Left renal cortex interstitium (tissue), 4 donors: ENCODE results near the gene DSCAML1. TPM values are rescaled to one million over a fixed set of nuclear protein-coding genes. Genes with fewer than 3 reads are reported as not detected.

Source experiments
- DNase-seq, 4 donors: peaks; one replicate each; pipeline ENCODE4 v3.0.0-alpha.2; 2013; ENCODE audit warnings: low read depth in 4 of 4, low spot score in 2 of 4, missing footprints in 1 of 4
- polyA plus RNA-seq, 4 donors: library from polyadenylated mRNA; unstranded; fragments of 120-200 nt; gene quantifications; one replicate each; pipeline ENCODE4 v1.2.1, GENCODE V29; 2013; ENCODE audit not compliant: insufficient read length in 4 of 4

DSCAML1 gene
- polyA plus RNA-seq, 4 donors: 1.3 to 4.0 (median 2.0) TPM

DNA sequence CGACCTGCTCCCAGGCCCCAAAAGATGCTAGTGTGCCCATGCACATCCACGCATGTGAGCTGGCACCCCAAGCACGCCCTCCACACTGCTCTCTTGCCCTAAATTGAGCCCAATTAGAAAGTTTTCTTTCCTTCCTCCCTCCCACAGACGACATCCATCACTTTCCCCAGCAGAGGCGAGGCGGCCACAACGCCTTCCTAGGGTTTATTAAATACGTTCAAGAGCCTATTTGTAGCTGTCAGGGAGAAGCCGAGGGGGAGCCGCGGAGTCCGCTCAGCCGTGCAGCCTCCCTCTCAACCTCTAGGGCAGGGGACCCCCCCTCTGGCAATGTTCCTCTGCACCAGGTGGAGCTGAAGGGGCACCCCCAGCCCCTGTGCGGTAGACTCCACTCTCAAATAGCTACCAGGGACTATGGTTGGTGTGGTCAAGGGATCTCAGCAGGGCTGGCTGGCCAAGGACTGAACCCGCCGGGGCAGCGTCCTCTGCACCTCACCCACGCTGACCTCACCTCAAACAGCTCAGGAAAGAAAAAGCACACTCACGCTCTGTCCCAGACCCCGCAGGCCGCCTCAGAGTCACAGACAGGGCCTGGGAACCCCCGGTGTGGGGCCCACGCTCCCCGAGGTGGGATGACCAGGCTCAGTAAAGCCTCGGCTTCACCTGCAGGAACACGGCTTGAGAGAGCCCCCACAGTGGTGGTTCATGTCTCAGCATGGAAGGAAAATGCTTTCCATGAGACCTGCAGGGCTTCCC is 152.4 kb downstream of the DSCAML1 start:
- no peak for DNase-seq

DNA sequence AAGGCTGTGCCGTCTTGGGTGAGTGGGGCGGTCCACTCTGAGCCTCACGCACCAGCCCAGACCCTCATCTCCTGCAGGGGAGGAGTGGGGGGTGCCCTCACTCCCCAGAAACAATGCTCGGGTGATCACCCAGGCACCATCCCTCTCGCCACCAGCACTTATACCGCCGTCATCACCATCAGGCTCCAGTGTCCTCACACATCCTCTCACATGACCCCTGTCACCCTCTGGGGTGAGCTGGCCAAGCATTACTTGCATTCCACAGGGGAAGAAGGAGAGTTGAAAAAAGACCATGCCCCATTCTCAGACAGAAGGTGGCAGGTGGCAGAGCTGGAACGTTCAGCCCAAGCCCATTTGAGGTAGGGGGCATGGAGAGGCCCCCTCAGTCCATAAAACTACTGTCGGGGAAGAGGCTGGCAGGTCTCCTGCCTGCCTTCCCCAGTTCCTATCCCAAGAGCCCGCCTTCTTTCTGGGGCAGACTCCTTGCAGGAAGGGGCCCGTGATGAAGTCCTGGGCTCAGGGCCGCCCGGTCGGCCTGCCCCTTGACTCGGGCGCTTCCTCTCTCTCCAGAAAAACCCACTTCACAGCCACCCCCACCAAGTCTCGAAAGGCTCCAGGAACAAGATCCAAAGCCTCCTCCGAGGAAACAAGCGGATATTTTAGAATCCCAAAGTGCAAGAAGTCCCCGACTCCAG is 153.3 kb downstream of the DSCAML1 start:
- DNase-seq: no peak

DNA sequence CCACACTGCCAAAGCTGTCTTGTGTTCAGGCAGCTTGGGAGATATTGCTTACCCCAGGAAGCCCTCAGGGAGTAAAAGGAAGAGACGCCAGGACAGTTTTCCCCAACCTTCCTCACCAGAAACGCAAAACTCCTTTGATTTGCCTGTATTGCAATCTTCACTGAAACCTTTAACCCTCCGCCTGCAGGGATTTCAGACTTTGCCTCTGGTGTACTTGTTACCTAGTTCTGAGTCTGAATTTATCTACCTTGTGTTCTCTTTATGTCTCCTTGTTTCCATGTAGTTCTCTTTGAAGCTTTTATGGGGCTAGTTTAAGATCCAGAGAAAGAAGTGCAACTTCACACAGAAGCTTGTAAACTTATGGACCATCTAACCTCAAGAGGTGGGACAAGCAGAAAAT is 154.2 kb downstream of the DSCAML1 start:
- DNase-seq: no peak

DNA sequence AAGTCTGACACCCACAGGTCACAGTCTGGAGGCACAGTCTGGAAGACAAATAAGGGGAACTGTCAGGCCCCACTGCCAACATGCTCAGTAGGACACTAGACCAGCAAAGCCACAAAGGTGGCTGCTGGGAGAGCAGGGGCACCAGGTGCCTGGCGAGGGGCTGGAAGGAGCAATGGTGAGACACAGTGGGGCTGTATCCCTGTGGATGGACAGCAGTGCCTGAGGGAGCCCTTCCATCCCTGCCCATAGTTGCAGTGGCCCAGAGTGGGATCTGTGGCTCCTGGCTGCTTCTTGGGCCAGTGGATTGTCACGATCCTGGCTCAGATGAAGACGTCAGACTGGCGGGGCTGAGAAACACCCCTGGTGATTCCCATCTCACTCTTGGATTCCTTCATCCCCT is 154.6 kb downstream of the DSCAML1 start:
- no peak for DNase-seq

DNA sequence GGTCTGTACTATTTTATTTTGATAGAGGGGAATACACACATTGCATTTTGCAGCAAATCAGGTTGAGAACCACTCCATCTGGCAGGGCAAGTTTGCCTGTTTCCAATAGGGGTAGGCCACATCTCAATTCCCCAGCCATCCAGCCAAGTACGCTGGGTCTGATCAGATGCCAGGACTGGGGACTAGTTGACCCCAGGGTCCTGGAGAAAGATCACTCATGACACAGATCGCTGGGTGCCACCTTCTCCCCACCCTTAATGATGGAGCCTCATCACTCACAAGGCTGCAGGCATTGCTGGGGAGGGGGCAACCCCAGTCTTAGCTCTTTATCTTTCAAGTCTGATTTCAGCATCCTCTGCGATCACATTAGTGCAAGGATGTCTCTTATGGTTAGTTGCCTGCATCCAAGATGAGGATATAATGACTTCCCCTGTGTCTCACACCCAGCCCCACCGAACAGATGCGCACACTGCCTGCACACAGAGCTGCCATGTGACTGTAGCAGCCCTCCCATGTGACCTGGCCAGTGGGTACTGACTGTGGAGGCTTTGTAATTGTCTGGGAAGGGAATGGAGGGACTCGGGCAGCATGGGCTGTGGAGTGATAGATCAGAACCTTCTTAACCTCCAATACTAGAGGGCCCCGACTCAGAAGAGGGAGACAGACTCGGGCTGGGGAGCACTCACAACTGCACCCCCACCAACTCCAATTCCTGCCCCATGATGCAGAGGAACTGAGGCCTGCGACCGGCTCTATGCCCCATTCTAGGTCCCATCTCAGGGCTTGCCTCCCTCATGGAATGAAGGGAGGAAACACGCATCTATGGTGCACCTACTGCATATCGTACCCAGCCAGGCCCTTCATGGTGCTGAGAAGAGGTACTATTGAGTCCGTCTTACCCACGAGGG is 155.8 kb downstream of the DSCAML1 start:
- DNase-seq: no peak

DNA sequence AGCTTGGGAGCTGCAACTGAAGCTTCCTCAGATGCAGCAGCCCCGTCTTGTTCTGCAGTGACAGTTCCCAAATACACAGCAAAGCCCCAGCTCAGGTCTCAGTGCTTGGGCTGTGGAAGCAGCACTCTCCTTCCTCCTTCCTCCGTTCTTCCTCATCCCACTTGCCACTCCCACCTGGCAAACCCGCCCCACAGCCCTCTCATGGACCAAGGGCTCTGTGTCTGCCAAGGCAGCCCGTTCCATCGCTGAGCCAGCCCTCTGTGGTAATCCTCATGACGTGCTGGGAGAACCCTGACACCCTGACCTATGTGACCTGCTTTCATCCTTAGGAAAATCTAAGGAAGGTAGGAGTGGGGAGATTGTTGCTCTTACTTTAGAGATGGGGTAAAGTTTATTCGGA is 157.0 kb downstream of the DSCAML1 start:
- no peak for DNase-seq

DNA sequence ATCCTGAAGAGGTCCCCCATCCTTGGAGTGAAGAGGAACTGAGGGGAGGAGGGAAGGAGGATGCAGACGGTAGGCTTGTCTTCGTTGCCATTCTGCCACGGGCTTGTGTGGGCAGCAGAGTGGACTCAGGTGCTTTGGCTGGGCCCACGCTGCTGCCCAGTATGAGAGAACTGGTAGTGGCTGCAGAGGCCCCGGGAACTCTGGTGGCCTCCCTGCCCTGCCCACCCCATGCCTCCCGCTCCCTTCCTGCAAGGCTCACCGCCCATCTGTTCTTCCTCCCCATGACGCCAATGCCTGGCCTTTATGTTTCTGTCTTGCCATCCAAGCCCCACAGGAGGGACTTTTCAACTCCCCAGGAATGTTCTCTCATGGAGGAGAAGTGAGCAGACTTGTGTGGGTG is 157.4 kb downstream of the DSCAML1 start:
- DNase-seq: no peak

DNA sequence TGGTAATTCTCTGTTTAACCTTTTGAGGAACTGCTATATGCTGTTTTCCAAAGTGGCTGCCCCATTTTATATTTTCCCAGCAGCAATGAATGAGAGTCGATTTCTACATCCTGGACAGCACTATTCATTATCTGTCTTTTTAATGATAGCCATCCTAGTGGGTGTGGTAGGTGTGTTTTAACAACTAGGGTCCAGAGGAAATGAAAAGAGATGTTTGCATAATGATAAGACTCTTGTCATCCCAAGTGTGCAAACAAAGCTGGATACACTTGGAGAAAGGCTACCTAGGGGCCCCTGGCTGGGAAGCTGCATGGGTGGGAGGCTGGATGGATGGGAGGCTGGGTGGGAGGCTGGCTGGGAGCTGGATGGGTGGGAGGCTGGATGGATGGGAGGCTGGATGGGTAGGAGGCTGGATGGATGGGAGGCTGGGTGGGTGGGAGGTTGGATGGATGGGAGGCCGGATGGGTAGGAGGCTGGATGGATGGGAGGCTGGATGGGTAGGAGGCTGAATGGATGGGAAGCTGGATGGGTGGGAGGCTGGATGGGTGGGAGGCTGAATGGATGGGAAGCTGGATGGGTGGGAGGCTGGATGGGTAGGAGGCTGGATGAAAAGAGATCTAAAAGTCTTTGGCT is 158.0 kb downstream of the DSCAML1 start:
- no peak for DNase-seq

DNA sequence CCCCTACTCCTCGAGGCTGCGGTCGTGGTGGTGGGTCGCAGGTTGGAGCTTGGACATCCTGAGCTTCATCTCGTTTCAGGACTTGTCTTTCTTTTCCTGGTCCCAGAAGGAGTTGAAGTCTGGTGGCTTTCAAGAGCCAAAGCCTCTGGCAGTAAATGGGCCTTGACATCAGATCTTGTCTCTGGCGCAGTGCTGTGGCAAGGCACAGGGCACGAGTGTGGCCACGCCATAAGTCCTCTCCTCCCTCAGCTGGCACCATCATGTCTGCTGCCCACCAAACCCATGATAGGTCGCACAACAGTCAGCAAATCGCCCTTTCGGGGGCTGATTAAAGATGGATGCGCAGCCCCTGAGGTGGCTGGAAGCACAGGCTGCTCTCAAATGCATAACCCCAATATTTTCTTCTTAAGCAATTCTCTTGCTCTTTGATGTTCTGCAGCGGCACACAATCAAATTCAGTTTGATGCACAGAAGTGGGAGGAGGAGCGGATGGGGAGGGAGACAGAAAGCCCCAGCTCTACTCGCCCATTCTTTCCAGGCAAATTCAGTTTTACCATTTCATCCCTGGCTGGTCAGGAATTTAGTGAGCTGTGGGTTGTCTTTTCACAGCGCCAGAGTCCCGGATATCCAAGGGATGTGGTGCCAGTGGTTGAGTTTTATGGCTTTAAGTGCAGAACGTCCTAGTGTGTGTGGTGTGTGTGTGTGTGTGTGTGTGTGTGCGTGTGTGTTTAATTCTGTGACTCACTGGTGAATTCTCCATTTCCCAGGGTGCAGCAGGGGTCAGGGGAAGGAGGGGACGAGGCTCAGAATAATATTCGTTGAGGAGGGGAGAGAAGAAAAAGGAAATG is 162.0 kb downstream of the DSCAML1 start:
- DNase-seq: peak in 1 of 4 donors; percentile 23

DNA sequence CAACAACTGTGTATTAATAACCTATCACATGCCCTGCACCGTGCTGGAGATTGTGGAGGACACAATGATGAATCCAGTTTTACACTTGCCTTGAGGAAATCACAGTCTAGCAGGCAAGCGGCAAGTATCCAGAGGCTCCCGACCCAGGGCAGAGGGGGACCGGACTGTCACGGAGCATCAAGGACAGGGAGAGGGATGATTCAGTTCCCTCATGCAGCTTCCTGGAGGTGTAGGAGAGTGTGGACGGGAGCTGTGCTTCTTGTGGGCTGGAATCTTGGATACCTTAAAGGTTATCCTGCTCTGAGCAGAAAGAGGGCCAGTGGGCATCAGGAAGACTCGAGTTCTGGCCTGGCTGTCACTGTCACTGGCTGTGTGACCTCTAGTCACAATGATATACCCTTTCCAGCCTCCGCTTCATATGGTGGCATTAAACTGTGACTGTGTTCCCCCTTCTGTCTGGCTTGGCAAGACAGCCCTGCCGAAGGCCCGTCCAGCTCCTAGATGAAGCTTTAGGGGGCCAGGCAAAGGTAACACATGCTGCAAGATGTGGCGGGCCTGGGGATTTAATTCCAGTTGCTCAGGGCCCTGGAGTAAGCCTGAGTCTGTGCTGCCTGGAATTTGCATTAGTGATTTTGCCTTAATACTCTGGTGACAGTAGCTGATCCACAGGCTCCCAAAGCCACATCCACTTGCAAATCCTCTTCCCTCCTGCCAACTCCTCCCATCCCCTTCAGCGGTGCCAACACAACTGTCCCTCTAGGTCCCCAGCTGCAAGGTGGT is 162.8 kb downstream of the DSCAML1 start:
- no peak for DNase-seq

DNA sequence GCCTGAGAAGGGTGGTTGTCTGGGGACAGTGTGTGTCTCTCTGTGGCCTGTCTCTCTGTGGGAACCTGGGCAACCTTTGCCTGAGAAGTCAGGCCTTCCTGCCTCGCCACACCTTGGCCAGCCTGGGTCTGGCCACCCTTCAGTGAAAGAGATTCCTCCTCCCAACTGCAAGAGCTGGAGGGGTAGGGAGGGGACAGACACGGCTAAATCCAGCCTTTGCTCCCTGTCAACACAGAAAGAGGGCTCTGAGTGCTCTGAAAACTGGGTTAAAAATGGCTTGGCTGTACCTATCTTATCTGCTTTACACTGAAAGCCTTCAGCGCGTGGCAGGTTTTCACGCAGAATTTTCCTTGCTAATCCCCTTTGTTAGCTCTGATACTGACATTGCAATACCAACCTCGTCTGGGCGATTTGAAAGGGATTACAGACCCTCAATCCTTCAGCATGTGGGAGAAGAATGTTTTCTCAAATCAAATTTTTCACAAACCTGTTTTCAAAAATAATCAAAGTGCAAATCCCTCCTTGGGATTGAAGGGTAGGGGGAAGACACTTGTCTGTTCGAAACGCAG is 163.7 kb downstream of the DSCAML1 start:
- no peak for DNase-seq

DNA sequence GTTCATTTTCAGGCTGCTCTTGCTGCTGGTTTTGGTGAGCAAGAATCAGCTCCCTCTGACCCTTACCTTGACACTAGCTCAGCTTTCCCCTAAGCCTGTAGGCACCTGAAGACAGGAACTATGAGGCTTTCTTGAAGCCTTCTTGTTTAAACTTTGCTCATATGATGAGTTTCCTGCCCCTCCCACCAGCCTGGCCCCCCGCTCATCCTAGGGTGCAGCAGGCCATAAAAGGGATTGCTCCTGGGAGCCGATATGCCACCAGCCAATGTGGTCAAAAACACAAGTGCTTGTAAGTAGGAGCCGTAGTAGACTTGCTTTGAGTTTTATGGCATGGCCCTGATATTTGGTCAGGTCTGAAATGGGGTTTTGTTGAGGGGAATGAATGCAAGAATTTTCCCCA is 164.7 kb downstream of the DSCAML1 start:
- no peak for DNase-seq

DNA sequence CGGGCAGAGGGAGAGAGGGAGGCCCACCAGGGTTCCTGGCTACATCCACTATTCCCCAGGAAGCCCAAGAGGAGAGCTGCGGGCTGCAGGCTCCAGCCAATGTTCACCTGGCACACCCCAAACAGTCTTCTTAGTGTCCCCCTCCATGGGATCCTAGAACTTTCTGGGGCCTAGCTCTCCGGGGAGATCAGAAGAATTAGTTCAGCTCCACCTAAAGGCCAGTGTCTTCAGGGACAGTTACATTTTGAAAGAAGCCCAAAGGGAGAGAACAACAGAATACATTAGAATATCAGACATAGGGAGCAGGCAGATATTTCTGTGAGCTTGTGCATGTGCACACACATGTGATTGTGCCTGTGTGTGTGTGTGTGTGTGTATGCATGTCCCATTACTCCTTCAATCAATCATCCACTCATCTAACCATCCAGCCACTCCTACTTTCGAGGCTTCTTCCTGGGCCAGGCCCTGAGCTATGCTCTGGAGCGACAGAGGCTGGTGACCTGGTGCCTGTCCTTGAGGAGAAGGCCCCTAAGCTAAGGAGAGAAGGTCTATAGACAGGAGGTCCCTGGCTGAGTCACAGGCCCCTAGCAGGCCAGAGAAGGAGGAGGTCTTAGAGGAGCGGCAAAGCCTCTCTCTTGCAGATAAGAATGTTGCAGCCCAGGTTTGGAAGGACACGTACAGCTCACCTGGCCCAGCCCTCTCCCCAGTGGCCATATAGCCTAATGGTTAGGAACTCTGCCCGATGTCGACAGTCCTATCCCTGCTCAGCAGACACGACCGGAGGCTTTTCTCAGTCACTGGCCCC is 165.5 kb downstream of the DSCAML1 start:
- no peak for DNase-seq

DNA sequence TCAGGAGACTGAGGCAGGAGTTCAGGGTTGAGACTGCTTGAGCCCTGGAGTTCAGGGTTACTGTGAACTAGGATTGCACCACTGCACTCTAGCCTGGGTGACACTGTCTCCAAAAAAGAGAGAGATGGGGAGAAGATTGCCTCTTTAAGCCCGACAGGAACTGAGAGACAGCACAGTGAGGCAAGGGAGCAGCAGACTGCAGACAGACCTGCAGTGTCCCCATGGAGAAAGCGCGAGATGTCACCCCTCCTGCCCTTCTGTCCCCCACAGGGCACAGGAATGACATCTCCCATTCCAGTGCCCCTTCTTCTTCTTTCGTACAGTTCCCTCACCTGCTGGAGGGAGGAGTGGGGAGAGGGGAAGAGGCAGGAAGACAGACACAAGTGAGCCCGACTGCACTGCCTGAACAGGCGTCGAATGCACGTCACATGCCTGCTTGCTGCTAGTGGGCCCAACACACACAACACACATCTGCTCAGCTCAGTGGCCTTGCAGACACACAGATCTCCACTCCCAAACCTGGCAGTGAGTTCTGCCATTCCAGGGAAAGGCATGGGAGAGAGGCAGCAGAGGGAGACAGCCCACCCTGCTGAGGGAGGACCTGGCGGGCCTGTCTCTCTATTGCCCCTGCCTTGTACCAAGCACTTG is 167.0 kb downstream of the DSCAML1 start:
- DNase-seq: no peak

DNA sequence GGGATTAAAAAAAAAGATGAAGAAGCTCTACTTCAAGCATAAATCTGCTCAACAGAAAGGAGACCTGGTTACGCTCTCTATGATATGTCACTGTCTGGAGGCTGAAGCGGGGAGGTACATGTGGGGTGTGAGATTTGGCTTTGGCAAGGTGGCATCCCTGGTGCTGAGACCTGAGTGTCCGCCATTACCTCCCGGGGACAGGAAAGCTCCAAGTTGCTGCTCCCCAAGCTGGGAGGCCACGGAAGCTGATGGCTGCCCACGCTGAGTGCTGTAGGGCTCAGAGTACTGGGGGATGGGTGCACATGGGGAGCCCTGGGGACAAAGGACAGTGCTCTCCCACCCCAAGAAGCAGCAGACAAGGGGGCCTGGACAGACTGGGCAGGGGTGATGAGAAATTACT is 167.9 kb downstream of the DSCAML1 start:
- DNase-seq: no peak

DNA sequence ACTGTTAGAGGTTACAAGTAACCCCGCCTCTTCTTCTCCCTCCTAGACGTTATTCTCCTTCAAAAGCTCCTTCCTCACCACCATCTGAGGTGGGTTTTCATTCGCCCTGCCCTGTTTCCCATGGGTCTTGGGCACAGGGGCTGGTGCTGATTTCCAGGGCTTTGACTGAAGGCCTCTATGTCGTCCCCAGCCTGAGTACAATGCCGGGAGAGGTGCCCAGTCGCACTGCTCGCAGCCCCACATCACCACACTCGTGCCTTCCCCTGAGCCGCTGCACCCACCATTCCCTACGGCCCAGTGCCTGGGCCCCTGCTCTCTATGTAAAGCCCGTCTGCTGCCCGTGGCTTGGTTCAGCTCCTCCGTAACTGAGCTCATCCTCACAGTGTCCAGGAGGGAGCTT is 169.8 kb downstream of the DSCAML1 start:
- no peak for DNase-seq

DNA sequence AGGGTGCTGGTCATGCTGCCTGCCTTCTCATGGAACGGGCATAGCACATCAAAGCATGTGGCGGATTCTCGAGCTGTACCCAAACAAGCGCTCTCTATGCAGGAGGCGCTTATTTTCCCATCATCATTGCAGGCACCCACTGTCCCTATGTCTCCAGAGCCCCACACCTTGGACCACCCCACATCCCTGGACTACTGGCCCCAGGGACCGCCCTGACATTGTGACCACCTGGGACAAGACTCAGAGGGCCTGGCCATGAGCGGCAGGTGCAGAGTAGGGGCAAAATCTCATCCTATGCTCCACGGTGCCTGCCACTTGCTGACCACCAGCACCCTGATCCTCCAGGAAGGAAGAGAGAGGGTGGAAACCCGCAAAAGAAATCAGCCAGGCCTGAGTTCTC is 170.4 kb downstream of the DSCAML1 start:
- no peak for DNase-seq

DNA sequence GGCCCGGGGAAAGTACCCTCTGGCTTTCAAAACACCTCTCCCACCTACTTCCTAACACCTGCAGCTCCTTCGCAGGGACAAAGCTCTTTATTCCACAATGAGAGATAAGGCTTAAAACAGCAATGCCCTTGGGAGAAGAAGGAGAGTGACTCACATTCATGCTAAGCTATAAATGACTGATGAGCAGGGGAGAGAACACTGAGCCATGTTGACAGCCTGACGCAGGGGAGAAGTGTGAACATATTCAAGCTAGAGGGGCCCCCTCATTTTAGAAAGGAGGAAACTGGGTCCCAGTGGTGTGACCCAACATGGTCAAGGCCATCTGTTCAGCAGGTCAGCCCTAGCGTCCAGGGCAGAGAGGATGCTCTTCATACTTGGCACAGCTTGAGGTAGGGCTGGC is 171.8 kb downstream of the DSCAML1 start:
- no peak for DNase-seq
